SK-N-SH (cell line): ENCODE measurements around the gene TRIM4. TPM values are rescaled to one million over a fixed set of nuclear protein-coding genes. Genes with fewer than 3 reads are reported as not detected.

ENCODE experiments used
- CTCF ChIA-PET: fragments of 300-600, 350-600 bp; formaldehyde crosslinking; extraction: SDS; loops from one replicate; lab custom pipeline; 2021; lab: Yijun Ruan, JAX
- POLR2A ChIA-PET: fragments of 350-600 bp; sonication (Branson Sonifier 250); formaldehyde crosslinking; extraction: SDS; loops from one replicate; lab custom pipeline; 2020; ENCODE audit warnings: antibody characterized with exemption, inconsistent platforms; lab: Yijun Ruan, JAX
- DNase-seq: peaks from one replicate; pipeline ENCODE4 v3.0.0; 2012
- H2AFZ ChIP-seq: fragments of 200-600 bp; sonication (generic); 2 replicates; pipeline ENCODE4 v1.8.1; 2016; ENCODE audit warnings: antibody characterized with exemption, mild to moderate bottlenecking, low read depth
- H3F3A ChIP-seq: fragments of 200-600 bp; sonication (generic); replicated peaks from 2 replicates; pipeline ENCODE3; 2016; ENCODE audit warnings: antibody characterized with exemption, mild to moderate bottlenecking; ENCODE audit not compliant: insufficient read depth
- H3K27ac ChIP-seq, 2 experiments: fragments of 200-500 bp in 1 of 2; fragments of 200-600 bp in 1 of 2; sonication (Bioruptor generic) in 1 of 2; sonication (generic), shearing (Covaris generic) in 1 of 2; 2 replicates each; pipeline versions ENCODE4 v1.5.1 to v1.6.1; 2014 to 2016; ENCODE audit warnings: low read depth in 2 of 2, inconsistent platforms in 1 of 2, low read length in 1 of 2, mild to moderate bottlenecking in 1 of 2, mixed read lengths in 1 of 2
- H3K27me3 ChIP-seq: fragments of 200-600 bp; sonication (generic), shearing (Covaris generic); 2 replicates; pipeline ENCODE4 v1.6.1; 2016; ENCODE audit warnings: mixed run types; ENCODE audit not compliant: insufficient read depth
- H3K36me3 ChIP-seq, 2 experiments: fragments of 200-500 bp in 1 of 2; fragments of 200-600 bp in 1 of 2; sonication (Bioruptor generic) in 1 of 2; sonication (generic) in 1 of 2; replicated peaks in 1 of 2; 2 replicates each; pipeline versions ENCODE3 to v1.5.1; 2014 to 2016; ENCODE audit warnings: low read length in 1 of 2, mild to moderate bottlenecking in 1 of 2; ENCODE audit not compliant: insufficient read depth in 2 of 2, control insufficient read depth in 1 of 2
- H3K4me1 ChIP-seq, 2 experiments: fragments of 200-500 bp in 1 of 2; fragments of 200-600 bp in 1 of 2; sonication (Bioruptor generic) in 1 of 2; sonication (generic), shearing (Covaris generic) in 1 of 2; 2 replicates each; pipeline versions ENCODE4 v1.5.1 to v1.6.1; 2014 to 2016; ENCODE audit warnings: low read depth in 1 of 2, low read length in 1 of 2, mixed run types in 1 of 2; ENCODE audit not compliant: insufficient read depth in 2 of 2, control insufficient read depth in 1 of 2
- H3K4me2 ChIP-seq: fragments of 200-600 bp; sonication (generic), shearing (Covaris generic); 2 replicates; pipeline ENCODE4 v1.6.1; 2017; ENCODE audit warnings: mixed run types
- H3K4me3 ChIP-seq, 2 experiments: fragments of 200-500 bp in 1 of 2; fragments of 200-600 bp in 1 of 2; sonication (Bioruptor generic) in 1 of 2; sonication (generic), shearing (Covaris generic) in 1 of 2; 2 replicates each; pipeline versions ENCODE4 v1.5.1 to v1.8.1; 2014 to 2016; ENCODE audit warnings: low read depth in 2 of 2, inconsistent platforms in 1 of 2, low read length in 1 of 2, mild to moderate bottlenecking in 1 of 2, mixed read lengths in 1 of 2, moderate library complexity in 1 of 2
- H3K79me2 ChIP-seq: fragments of 200-600 bp; sonication (generic); 2 replicates; pipeline ENCODE4 v1.8.1; 2017; ENCODE audit warnings: mild to moderate bottlenecking; ENCODE audit not compliant: insufficient read depth
- H3K9ac ChIP-seq: fragments of 200-600 bp; sonication (generic); 2 replicates; pipeline ENCODE4 v1.6.1; 2017; ENCODE audit warnings: mixed run types
- H3K9me2 ChIP-seq: fragments of 200-600 bp; sonication (generic); 2 replicates; pipeline ENCODE4 v1.6.1; 2017; ENCODE audit warnings: mixed run types
- H3K9me3 ChIP-seq: fragments of 200-600 bp; sonication (generic); 2 replicates; pipeline ENCODE4 v1.6.1; 2017; ENCODE audit warnings: mixed run types, mild to moderate bottlenecking, moderate library complexity
- H4K20me1 ChIP-seq: fragments of 200-600 bp; sonication (generic); 2 replicates; pipeline ENCODE4 v1.6.1; 2017; ENCODE audit warnings: mild to moderate bottlenecking, mixed run types; ENCODE audit not compliant: insufficient read depth
- CHD2 ChIP-seq: fragments of 150-350 bp; IDR thresholded peaks from 2 replicates; pipeline ENCODE4 v1.6.1; 2018; ENCODE audit warnings: low read length; ENCODE audit not compliant: partially characterized antibody
- EZH2phosphoT487 ChIP-seq: fragments of 200-600 bp; sonication (generic); IDR thresholded peaks from 2 replicates; pipeline ENCODE4 v1.6.1; 2017; ENCODE audit warnings: low read depth, mixed run types, mild to moderate bottlenecking, antibody characterized with exemption, moderate library complexity, borderline replicate concordance
- FOSL2 ChIP-seq: IDR thresholded peaks from 2 replicates; pipeline ENCODE4 v1.4.0; 2012; ENCODE audit warnings: low read depth, mild to moderate bottlenecking, moderate library complexity, borderline replicate concordance
- FOXJ3 ChIP-seq: sonication (generic); formaldehyde crosslinking; IDR thresholded peaks from 2 replicates; pipeline ENCODE4 v1.5.1; 2020; ENCODE audit warnings: mild to moderate bottlenecking, missing genetic modification reagents
- FOXM1 ChIP-seq: IDR thresholded peaks from 2 replicates; pipeline ENCODE4 v1.4.0; 2012; ENCODE audit warnings: low read depth, mild to moderate bottlenecking
- GATA2 ChIP-seq: sonication (generic); formaldehyde crosslinking; IDR thresholded peaks from 2 replicates; pipeline ENCODE4 v1.5.0; 2020; ENCODE audit warnings: mild to moderate bottlenecking, missing genetic modification reagents
- MAX ChIP-seq: IDR thresholded peaks from 2 replicates; pipeline ENCODE4 v1.4.0; 2012; ENCODE audit warnings: low read depth
- MEF2A ChIP-seq: IDR thresholded peaks from 2 replicates; pipeline ENCODE4 v1.4.0; 2012; ENCODE audit warnings: low read depth, borderline replicate concordance
- PBX3 ChIP-seq: IDR thresholded peaks from 2 replicates; pipeline ENCODE4; 2012
- POLR2AphosphoS5 ChIP-seq: IDR thresholded peaks from 2 replicates; pipeline ENCODE4 v1.6.1; 2012; ENCODE audit warnings: low read depth, low read length
- RCOR1 ChIP-seq: fragments of 150-350 bp; IDR thresholded peaks from 2 replicates; pipeline ENCODE4 v1.6.1; 2017; ENCODE audit warnings: antibody characterized with exemption, low read length
- SIN3A ChIP-seq: IDR thresholded peaks from 2 replicates; pipeline ENCODE4 v1.6.1; 2012; ENCODE audit warnings: low read depth, mild to moderate bottlenecking, low read length, moderate library complexity, borderline replicate concordance
- TCF12 ChIP-seq: IDR thresholded peaks from 2 replicates; pipeline ENCODE4 v1.4.0; 2012
- TEAD4 ChIP-seq: IDR thresholded peaks from 2 replicates; pipeline ENCODE4 v1.4.0; 2012; ENCODE audit warnings: mild to moderate bottlenecking, borderline replicate concordance; ENCODE audit not compliant: insufficient read depth
- USF1 ChIP-seq: IDR thresholded peaks from 2 replicates; pipeline ENCODE4 v1.4.0; 2012; ENCODE audit warnings: low read depth, borderline replicate concordance
- YY1 ChIP-seq: IDR thresholded peaks from 2 replicates; pipeline ENCODE4 v1.4.0; 2012; ENCODE audit warnings: low read depth, mild to moderate bottlenecking
- ZBTB33 ChIP-seq: IDR thresholded peaks from 2 replicates; pipeline ENCODE4 v1.4.0; 2012; ENCODE audit warnings: low read depth, borderline replicate concordance
- WGBS: methylation state at CpG from one replicate; pipeline ENCODE4 v1.1.6; 2017; ENCODE audit warnings: low lambda C conversion rate; 5-methylcytosine and 5-hydroxymethylcytosine counted together
- polyA plus RNA-seq, 3 experiments: library from polyadenylated mRNA; depleted of rRNA; stranded (reverse); fragments of >200 nt; gene quantifications; 2 replicates each; pipeline ENCODE4 v1.2.3, GENCODE V29; 2012
- TF ChIP-seq, protein P1 (sequence below): fragments of 200-600 bp; sonication (generic); IDR thresholded peaks from 2 replicates; pipeline ENCODE4 v1.6.1; 2017; ENCODE audit warnings: antibody characterized with exemption, mild to moderate bottlenecking, moderate library complexity
- TF ChIP-seq, protein P2 (sequence below): fragments of 150-350 bp; IDR thresholded peaks from 2 replicates; pipeline ENCODE4 v1.6.1; 2016; ENCODE audit warnings: mild to moderate bottlenecking, low read depth, low read length

TRIM4 gene
- polyA plus RNA-seq, 1 of the 3 experiments (the other 2 are of a cell fraction): 6.6 TPM

DNA sequence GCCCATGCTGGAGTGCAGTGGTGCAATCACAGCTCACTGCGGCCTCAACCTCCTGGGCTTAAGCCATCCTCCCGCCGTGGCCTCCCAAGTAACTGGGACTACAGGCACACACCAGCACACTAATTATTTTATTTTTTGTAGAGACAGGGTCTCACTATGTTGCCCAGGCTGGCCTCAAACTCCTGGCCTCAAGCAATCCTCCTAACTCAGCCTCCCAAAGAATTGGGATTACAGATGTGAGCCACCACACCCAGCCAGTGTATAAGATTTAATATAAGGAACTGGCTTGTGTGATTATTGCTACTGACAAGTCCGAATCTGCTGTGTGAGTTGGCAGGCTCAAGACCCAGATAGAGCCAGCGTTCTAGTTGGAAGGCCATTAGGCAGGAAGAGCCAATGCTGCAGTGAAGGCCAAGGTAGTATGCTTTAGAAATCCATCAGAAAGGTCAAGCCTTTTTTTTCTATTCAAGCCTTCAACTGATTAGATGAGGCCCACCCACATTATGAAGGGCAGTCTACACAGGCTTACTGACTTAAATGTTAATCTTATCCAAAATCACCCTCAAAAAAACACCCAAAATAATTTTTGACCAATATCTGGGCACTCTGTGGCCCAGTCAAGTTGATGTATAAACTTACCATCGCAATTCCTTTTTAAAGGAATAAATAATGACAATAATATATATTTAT lies 19.4 kb downstream of the TRIM4 start:
- POLR2A ChIA-PET: no interaction called here
- WGBS: 43% methylated on average over 6 of the region's 6 CpGs
- no peak for DNase-seq

DNA sequence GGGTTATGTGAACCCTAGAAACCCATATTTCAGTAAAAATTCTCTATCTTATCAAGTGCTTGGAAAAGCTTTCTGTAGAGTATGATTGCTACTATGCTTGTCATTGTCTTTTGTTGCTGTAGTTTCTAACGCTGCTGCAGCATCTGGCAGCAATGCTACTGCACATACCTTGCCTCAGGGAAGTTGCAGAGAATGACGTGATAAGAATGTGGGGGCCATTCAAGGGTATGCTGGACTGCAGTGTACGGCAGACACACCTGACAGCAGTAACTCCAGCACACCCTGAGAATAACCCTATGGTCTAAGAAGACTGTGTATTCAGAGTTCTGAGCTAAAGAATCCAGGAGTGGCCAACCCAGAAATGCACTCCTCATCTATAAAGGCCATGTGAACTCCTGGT lies 20.5 kb downstream of the TRIM4 start:
- Histone ChIP-seq H3F3A (no peaks in the 10 kb centered on the region), H3K9me3 (no peaks in the 10 kb centered on the region), H3K27me3 (no peaks in the 10 kb centered on the region), H3K4me3 (no peak overlapping the region), H3K36me3 (peaks cover 11 to 25% of the 10 kb centered on the region in 2 experiments), H3K9me2 (no peaks in the 10 kb centered on the region), H3K4me1 (peaks cover 0 to 13% of the 10 kb centered on the region in 2 experiments; a peak in 2 of 4 replicates), H3K27ac (no peak overlapping the region), H4K20me1 (no peaks in the 10 kb centered on the region), H3K4me2 (no peak overlapping the region), H2AFZ (no peak overlapping the region), H3K9ac (no peak overlapping the region), H3K79me2 (no peaks in the 10 kb centered on the region)
- TF ChIP-seq FOXM1: no peak
- no peak for TF ChIP-seq SIN3A
- no peak for TF ChIP-seq MEF2A
- TF ChIP-seq, protein P1, sequence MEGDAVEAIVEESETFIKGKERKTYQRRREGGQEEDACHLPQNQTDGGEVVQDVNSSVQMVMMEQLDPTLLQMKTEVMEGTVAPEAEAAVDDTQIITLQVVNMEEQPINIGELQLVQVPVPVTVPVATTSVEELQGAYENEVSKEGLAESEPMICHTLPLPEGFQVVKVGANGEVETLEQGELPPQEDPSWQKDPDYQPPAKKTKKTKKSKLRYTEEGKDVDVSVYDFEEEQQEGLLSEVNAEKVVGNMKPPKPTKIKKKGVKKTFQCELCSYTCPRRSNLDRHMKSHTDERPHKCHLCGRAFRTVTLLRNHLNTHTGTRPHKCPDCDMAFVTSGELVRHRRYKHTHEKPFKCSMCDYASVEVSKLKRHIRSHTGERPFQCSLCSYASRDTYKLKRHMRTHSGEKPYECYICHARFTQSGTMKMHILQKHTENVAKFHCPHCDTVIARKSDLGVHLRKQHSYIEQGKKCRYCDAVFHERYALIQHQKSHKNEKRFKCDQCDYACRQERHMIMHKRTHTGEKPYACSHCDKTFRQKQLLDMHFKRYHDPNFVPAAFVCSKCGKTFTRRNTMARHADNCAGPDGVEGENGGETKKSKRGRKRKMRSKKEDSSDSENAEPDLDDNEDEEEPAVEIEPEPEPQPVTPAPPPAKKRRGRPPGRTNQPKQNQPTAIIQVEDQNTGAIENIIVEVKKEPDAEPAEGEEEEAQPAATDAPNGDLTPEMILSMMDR: no peak
- TF ChIP-seq YY1: no peak
- TF ChIP-seq GATA2 (CRISPR knock-in tag): no peak
- no peak for TF ChIP-seq CHD2
- TF ChIP-seq RCOR1: no peak
- TF ChIP-seq, protein P2, sequence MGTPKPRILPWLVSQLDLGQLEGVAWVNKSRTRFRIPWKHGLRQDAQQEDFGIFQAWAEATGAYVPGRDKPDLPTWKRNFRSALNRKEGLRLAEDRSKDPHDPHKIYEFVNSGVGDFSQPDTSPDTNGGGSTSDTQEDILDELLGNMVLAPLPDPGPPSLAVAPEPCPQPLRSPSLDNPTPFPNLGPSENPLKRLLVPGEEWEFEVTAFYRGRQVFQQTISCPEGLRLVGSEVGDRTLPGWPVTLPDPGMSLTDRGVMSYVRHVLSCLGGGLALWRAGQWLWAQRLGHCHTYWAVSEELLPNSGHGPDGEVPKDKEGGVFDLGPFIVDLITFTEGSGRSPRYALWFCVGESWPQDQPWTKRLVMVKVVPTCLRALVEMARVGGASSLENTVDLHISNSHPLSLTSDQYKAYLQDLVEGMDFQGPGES: no peak
- TF ChIP-seq PBX3: no peak
- TF ChIP-seq TEAD4: no peak
- no peak for TF ChIP-seq TCF12
- no peak for TF ChIP-seq FOXJ3 (CRISPR knock-in tag)
- no peak for TF ChIP-seq ZBTB33
- no peak for DNase-seq
- CTCF ChIA-PET: interaction anchor here (0.6 to 1.2 kb wide), 3 partner anchors 15 to 81 kb away, joined by 3 to 4 read pairs (median 3); no protein-coding TSS in a partner anchor
- POLR2A ChIA-PET: no interaction called here
- WGBS: 24% methylated on average over 3 of the region's 3 CpGs

More for the DNA sequence above, 19.4 kb downstream of the TRIM4 start:
- no peaks in the 10 kb centered on the region for H3K9me2 ChIP-seq
- no peak overlapping the region for H3K9ac ChIP-seq
- no peak overlapping the region for H3K27ac ChIP-seq
- no peak overlapping the region for H2AFZ ChIP-seq
- no peaks in the 10 kb centered on the region for H3K9me3 ChIP-seq
- H3K4me1 ChIP-seq: peaks cover 0 to 13% of the 10 kb centered on the region in 2 experiments; a peak in 2 of 4 replicates
- H3K4me2 ChIP-seq: no peak overlapping the region
- no peak overlapping the region for H3K4me3 ChIP-seq
- CTCF ChIA-PET: interaction anchor here (1.2 kb wide), 1 partner anchor 80 kb away, joined by 4 read pairs; no protein-coding TSS in a partner anchor
- TF ChIP-seq MEF2A (no peak), USF1 (no peak), POLR2AphosphoS5 (no peak), FOSL2 (no peak), EZH2phosphoT487 (no peak), RCOR1 (no peak), GATA2 (CRISPR knock-in tag) (no peak), MAX (no peak)
- no peaks in the 10 kb centered on the region for H3F3A ChIP-seq
- H3K79me2 ChIP-seq: no peaks in the 10 kb centered on the region
- H3K27me3 ChIP-seq: peaks cover under 1% of the 10 kb centered on the region; the same call in 1 of the 2 replicates
- H3K36me3 ChIP-seq: peaks cover 11 to 28% of the 10 kb centered on the region in 2 experiments
- H4K20me1 ChIP-seq: no peaks in the 10 kb centered on the region
